SK-MEL-5 (cell line): ENCODE results near the gene PIGZ. TPM values are rescaled to one million over a fixed set of nuclear protein-coding genes. Genes with fewer than 3 reads are reported as not detected.

Experiments
- DNase-seq: peaks from one replicate; pipeline ENCODE4 v3.0.0-alpha.2; 2016; ENCODE audit warnings: low read depth, low spot score
- in situ Hi-C: cut with HindIII; loops from 2 replicates; pipeline ENCODE4 v1.10.0; 2016; ENCODE audit warnings: low sequenced_read_pairs, high pct_unique_total_duplicates, low pct_unique_long_range_greater_than_20kb
- total RNA-seq: library from RNA; depleted of rRNA; stranded (reverse); fragments of >200 nt; shearing (Covaris generic); gene quantifications from 2 replicates; pipeline ENCODE4 v1.2.3, GENCODE V29; 2014

Gene PIGZ
- total RNA-seq, 1 experiment from 2014 or later = 1.2 TPM

DNA sequence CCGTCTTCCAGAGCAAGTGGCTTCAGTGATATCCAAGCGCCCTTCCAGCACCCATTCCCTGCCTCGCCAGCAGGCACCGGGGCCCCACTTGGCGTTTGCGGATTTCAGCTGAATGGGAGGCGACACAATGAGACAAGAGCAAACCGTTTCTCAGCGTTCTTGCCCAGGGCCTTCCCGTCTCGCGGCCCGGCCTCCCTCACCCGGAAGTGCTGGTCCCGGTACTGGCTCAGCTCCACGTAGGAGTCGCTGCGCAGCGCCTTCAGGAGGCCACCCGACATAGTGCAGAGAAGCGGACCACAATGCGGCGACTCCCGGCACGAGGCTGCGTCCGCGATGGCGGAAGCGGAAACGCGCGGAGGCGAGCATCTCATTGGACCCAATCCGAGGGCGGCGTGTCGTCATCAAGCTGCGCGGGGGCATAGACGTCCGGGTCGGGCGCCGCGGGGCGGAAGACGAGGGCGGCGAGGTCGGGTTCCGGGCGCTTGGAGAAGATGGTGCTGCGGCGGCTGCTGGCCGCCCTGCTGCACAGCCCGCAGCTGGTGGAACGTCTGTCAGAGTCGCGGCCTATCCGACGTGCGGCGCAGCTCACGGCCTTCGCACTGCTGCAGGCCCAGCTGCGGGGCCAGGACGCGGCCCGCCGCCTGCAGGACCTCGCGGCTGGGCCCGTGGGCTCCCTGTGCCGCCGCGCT, 26.3 kb downstream of the PIGZ start, which contains the start of gene NCBP2:
NCBP2 (minus strand) TSS at position 303 of the 689 bp plus-strand sequence; CDS start at position 278, 25 bp downstream.
- peak; percentile 98 for DNase-seq
- in situ Hi-C loops = no loop called here

- in situ Hi-C loops = no loop called here
- no peak for DNase-seq
Measured at GRCh38 chr3:196941729-196942225, 26.9 kb downstream of the PIGZ start.

DNA sequence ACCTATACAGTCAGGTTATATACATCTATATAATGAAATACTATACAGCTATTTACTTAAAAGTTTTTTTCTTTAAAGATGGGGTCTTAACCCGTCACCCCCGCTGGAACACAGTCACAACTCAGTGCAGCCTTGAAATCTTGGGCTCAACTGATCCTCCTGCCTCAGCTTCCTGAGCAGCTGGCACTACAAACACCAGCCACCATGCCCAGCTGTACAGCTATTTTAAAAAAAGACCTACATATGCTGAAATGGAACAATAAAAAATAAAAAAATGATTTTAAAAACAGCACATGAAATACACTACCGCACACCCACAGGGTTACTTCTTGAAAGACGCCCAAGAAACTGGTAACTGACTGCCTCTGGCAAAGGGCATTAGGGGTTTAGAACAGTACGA, 30.1 kb downstream of the PIGZ start:
- in situ Hi-C loops = no loop called here
- DNase-seq = no peak

- no peak for DNase-seq
Measured at GRCh38 chr3:196938124-196938523, 30.5 kb downstream of the PIGZ start.

DNA sequence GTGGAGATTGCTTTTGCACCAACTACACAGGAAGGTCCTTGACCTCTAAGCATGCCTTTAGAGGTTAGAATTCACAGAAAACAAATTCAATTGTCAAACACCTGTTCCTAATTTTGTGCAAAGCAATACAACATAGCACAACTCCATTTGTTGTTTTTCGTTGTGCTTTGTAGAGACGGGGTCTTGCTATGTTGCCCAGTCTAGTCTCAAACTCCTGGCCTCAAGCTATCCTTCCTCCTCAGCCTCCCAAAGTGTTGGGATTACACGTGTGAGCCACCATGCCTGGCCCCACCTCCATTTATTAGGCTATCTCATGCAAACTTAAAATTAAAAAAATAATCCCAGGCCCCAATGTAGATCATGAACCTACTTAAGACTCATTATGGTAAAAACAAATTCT, 32.3 kb downstream of the PIGZ start:
- in situ Hi-C loops = no loop called here
- DNase-seq = no peak

More at GRCh38 chr3:196938124-196938523, 30.5 kb downstream of the PIGZ start:
- in situ Hi-C loops = no loop called here

GRCh38 chr3:196932600-196932999, 36.0 kb downstream of the PIGZ start:
- in situ Hi-C loops = no loop called here
- no peak for DNase-seq

GRCh38 chr3:196931828-196932587, 36.6 kb downstream of the PIGZ start:
- DNase-seq = no peak
- in situ Hi-C loops = no loop called here

DNA sequence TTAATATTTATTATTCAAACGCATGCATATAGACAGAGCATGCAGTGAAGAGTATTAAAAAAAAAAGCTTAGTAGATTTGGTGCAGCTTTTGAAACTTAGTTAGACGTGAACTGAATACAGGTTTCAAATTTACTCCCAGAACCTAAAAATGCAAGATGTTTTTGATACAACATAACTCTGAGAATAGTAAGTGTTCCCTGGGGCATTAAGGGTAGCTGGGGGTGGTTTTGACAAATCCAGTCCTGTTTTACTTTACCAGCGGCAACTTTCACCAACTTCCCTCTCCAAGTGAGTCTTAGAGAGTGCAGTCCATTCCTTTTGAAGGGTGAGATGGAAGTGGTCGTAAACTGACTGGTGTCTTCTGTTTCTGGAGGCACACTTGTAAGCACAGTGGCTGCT, 37.5 kb downstream of the PIGZ start:
- DNase-seq = no peak
- in situ Hi-C loops = no loop called here

DNA sequence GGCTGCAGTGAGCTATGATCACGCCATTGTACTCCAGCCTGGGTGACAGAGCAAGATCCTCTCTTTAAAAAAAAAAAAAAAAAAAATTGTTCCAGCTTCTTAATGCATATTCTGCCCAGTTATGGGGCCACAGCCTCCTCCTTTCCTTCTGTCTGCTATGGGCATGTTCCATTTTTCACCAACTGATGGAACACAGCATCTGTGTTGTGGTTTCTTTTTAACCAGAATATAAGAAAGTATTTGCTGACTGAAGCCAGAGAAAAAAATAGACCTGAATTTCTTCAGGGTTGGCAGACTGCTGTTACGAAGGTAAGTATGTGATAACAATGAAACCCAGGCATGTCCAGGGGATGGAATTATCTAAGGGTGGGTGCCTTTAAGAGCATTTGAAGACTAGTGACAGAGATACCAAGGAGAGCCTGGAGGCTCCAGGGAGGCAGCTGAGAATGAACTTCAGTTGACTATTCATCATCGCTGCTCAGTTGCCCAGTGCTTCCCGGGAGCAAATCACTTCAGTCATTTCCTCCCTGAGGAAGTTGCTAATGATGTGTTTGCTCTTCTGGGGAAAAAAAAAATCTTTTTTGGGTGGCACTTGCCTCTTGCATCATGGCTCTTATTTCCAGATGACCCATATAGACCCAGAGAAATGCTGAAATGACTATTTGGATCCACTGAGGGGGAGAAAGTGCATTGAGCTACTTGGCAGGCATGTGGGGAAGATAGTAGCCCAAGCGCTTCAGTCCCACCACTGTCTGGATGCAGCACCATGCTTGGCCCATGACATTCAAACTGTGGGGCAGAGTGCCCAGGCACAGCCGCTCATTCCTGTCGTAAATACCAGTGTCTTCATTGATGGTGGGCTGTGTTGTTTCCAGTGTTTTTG, 40.8 kb downstream of the PIGZ start:
- DNase-seq = no peak
- in situ Hi-C loops = no loop called here

GRCh38 chr3:196920733-196921132, 47.9 kb downstream of the PIGZ start:
- in situ Hi-C loops = no loop called here
- no peak for DNase-seq

GRCh38 chr3:196918968-196919367, 49.7 kb downstream of the PIGZ start:
- DNase-seq = no peak
- in situ Hi-C loops = no loop called here

GRCh38 chr3:196916995-196917394, 51.6 kb downstream of the PIGZ start:
- no peak for DNase-seq
- in situ Hi-C loops = no loop called here

GRCh38 chr3:196916221-196916620, 52.4 kb downstream of the PIGZ start:
- in situ Hi-C loops = no loop called here
- no peak for DNase-seq

- no peak for DNase-seq
- in situ Hi-C loops = no loop called here
Measured at GRCh38 chr3:196915375-196915774, 53.3 kb downstream of the PIGZ start.

DNA sequence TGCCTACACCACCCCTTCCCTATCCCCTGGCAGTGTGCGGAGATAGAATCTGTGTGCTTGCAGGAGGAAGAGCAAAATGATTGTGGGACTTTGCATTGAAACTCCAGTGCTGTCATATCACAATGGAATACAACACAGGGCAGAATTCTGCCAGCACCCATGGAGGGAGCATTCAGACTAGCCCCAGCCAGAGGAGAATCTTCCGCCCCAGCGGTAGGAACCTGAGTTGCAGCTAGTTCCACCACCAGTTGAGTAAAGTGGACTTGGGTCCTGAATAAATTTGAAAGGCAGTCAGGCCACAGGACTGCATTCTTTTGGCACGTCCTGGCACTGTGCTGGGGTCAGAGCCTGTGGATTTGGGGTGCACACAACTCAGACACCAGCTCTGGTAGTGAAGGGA, 53.8 kb downstream of the PIGZ start:
- DNase-seq = peak; percentile 24
- in situ Hi-C loops = no loop called here

GRCh38 chr3:196903740-196904139, 64.9 kb downstream of the PIGZ start:
- in situ Hi-C loops = no loop called here
- DNase-seq = no peak

DNA sequence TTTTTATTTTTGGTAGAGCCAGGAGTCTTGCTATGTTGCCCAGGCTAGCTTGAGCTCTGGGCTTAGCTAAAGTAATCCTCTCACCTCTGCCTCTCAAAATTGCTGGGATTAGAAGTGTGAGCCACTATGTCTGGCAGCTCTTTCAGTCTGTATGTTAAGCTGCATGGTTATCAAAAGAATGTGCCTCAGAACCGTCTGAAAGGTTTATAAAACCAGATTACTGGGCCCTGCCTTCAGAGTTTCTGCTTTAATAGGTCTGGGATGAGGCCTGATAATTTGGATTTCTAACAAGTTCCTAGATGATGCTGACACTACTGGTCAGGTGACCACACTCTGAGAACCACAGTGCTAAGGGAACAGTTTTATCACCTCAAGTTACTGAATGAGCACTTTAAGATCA, 66.3 kb downstream of the PIGZ start:
- in situ Hi-C loops = no loop called here
- DNase-seq = no peak

GRCh38 chr3:196901768-196902167, 66.9 kb downstream of the PIGZ start:
- no peak for DNase-seq
- in situ Hi-C loops = no loop called here
